ENCODE measurements around the gene RPEL1.
"Not testable (repeated sequence)": the region's sequence is repeated elsewhere in the genome, so short reads cannot be mapped to it uniquely, and the experiment has no call there.

The RPEL1 gene

DNA sequence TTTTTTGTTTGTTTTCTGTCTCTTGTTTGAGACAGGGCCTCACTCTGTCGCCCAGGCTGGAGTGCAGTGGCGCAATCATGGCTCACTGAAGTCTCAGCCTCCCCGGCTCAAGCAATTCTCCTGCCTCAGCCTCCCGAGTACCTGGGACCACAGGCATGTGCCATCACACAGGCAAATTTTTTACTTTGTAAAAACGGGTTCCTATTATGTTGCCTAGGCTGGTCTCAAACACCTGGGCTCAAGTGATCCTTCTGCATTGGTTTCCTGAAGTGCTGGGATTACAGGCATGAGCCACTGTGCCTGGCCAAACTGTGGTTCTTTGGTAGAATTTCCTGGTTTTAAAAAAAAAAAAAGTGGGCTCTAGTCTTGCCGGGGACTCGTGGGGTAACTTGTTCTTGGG, at the start of gene RPEL1:
Gene RPEL1, plus strand, starts transcription at position 301 of the 400 bp plus-strand sequence. CDS start 110 bp downstream, outside the sequence.
- in situ Hi-C loops (cut with HindIII; ENCODE audit: low sequenced_read_pairs), result not testable (repeated sequence)

DNA sequence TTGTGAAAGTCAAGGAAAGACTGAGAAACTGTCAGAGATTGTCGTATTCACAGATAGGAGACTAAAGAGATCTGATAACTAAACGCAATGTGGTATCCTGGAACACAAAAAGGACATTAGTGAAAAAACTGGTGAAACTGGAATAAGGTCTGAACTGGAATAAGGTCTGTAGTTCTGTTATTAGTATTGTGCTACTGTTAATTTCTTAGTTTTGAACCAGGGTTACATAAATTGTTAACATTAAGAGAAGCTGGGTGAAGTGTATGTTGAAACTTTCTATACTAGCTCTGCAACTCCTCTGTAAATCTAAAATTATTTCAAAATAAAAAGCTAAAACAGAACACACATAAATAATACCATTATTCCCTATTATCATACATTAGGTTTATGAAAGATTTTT, 49.2 kb upstream of the RPEL1 start:
- in situ Hi-C loops (cut with HindIII; ENCODE audit: low sequenced_read_pairs), result no loop called here

DNA sequence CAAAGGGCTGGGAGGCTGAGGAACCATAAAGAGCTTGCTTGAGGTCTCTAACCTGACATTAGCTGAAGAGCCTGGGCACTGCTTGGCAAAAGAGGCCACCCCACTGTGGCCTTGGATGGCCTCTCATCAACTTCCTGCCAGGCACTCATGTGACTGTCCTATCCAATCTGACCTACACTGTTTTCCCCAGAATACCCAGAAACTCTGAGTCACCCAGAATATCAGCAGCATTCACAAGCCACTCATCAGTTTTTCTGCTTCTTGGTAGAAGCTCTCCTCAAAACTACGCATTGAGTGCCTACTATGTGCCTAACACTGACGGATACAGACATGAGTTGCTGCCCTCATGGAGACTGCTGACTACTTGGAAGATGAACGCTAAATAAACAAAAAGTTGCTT, 48.5 kb upstream of the RPEL1 start:
- in situ Hi-C loops (cut with HindIII; ENCODE audit: low sequenced_read_pairs), result no loop called here

DNA sequence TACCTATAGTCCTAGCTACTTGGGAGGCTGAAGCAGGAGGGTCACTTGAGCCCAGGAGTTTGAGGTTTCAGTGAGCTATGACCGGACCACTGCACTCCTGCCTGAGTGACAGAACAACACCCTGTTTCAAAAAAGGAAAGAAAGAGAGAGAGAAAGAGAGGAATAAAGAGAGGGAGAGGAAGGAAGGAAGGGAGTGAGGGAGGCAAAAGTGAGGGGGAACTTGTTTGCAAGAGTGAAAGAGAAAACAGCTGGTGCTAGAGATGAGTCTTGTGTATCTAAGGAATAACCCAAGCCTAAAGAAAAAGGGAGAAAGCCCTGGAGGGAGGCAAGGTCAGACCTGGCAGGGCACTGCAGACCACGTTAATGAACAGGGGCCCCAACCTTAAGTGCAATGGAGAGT, 47.8 kb upstream of the RPEL1 start:
- in situ Hi-C loops (cut with HindIII; ENCODE audit: low sequenced_read_pairs), result no loop called here

DNA sequence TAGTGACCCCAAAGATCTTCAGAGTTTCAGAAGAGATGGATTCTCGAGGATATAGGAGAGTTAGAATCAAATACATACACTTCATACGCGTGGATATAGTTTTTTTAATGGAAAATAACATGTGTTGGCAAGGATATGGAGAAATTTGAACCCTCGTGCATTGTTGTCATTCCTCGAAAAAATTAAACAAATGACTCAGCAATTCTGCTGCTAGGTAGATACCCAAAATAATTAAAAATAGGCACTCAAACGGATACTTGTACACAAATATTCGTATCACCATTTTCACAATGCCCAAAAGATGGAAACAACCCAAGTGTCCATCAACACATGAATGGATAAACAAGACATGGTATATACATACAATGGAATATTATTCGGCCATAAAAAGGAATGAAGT, 47.0 kb upstream of the RPEL1 start:
- in situ Hi-C loops (cut with HindIII; ENCODE audit: low sequenced_read_pairs), result no loop called here

DNA sequence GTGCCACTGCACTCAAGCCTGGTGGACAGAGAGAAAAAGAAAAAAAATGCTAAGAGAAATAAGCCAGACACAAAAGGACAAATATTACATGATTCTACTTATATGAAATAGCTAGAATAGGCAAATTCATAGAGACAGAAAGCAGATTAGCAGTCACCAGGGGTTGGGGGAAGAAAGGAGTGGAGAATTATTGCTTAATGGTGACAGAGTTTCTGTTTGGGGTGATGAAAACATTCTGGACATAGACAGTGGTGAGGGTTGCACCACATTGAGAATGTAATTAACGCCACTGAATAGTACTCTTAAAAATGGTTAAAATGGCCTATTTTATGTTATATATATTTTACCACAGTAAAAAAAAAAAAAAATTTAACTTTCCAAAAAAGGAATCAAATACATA, 46.2 kb upstream of the RPEL1 start:
- in situ Hi-C loops (cut with HindIII; ENCODE audit: low sequenced_read_pairs), result no loop called here

DNA sequence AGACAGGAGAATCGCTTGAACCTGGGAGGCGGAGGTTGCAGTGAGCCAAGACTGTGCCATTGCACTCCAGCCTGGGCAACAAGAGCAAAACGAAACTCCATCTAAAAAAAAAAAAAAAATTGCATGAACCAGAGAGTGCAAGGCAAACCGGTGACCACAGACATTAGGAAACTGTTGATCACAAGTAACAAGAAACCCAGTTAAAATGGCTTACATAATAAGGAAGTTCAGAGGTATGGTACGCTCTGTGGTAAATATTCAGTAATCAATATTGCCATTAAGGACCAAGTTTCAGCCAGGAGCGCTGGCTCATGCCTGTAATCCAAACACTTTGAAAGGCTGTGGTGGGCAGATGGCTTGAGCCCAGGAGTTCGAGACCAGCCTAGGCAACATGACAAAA, 43.4 kb upstream of the RPEL1 start:
- in situ Hi-C loops (cut with HindIII; ENCODE audit: low sequenced_read_pairs), result no loop called here

DNA sequence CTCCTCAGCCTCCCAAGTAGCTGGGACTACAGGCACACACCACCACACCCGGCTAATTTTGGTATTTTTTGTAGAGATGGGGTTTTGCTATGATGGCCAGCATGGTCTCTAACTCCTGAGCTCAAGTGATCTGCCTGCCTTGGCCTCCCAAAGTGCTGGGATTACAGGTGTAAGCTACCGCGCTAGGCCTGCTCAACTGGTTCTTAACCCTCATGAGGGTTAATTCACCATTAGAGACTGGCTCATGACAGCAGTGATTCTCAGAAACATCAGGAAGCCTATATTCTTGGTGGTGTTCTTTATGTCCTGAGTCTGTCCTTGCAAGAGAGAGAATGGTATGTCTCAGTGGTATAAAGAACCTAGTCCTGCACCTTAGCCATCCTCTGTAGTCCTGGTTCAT, 42.2 kb upstream of the RPEL1 start:
- in situ Hi-C loops (cut with HindIII; ENCODE audit: low sequenced_read_pairs), result no loop called here

DNA sequence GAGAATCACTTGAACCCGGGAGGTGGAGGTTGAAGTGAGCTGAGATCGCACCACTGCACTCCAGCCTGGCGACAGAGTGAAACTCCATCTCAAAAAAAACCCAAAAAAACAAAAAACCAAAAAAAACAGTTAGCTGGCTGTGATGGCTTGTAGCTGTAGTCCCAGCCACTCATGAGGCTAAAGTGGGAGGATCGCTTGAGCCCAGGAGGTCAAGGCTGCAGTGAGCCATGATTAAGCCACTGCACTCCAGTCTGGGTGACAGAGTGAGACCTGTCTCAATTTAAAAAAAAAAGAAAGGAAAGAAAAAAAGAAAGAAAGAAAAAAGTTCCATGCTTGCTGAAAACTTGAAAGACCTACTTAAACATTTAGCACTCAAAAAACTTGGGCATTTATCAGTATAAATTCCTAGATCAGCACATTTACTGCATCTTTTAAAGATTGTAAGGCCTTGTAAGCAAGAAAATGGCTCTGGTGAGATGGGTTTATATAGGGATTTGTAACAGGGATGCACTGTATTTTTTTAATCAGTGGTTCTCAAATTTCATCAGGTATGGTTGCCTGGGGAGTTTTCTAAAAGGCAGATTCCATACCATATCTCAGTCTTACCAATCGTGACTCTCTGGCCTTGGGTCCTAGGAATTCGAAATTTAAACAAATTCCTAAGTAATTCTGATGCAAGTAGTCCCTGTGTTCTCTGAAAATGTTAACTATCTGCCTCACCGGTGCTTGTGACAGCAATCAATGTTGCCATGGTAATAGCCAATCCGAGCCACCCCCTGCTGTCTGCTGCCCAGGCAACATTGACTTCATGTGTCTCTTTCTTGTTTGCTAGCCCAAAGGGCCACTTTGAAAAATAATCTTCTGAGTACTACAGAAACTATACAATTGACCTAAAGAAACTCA, 41.1 kb upstream of the RPEL1 start:
- in situ Hi-C loops (cut with HindIII; ENCODE audit: low sequenced_read_pairs), result no loop called here

DNA sequence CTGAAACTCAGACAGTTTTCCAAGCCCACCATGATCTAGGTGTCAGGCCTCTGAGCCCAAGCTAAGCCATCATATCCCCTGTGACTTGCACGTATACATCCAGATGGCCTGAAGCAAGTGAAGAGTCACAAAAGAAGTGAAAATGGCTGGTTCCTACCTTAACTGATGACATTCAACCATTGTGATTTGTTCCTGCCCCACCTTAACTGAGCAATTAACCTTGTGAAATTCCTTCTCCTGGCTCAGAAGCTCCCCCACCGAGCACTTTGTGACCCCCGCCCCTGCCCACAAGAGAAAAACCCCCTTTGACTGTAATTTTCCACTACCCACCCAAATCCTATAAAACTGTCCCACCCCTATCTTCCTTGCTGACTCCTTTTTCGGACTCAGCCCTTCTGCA, 40.3 kb upstream of the RPEL1 start:
- in situ Hi-C loops (cut with HindIII; ENCODE audit: low sequenced_read_pairs), result not testable (repeated sequence)

DNA sequence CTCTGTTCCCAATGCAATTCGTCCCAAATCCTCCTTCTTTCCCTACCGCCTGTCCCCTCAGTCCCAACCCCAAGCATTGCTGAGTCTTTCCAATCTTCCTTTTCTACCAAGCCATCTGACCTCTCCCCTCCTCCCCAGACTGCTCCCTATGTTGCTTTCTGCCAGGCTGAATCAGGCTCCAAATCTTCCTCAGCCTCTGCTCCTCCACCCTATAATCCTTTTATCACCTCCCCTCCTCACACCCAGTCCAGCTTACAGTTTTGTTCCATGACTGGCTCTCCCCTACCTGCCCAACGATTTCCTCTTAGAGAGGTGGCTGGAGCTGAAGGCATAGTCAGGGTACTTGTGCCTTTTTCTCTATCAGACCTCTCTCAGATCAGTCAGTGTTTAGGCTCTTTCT, 39.0 kb upstream of the RPEL1 start:
- in situ Hi-C loops (cut with HindIII; ENCODE audit: low sequenced_read_pairs), result not testable (repeated sequence)

DNA sequence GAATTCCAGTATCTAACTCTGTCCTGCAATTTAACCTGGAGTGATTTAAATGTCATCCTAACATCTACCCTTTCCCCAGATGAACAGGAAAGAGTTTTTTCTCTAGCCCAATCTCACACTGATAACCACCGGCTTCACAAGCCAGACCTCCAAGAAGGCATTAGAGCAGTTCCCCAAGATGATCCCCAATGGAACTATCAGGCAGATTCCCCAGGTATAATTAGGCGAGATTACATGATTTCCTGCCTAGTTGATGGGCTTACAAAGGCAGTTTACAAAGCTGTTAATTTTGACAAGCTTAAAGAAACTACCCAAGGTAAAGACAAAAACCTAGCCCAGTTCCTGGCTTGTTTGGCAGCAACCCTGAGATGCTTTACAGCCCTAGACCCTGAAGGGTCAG, 38.5 kb upstream of the RPEL1 start:
- in situ Hi-C loops (cut with HindIII; ENCODE audit: low sequenced_read_pairs), result no loop called here

DNA sequence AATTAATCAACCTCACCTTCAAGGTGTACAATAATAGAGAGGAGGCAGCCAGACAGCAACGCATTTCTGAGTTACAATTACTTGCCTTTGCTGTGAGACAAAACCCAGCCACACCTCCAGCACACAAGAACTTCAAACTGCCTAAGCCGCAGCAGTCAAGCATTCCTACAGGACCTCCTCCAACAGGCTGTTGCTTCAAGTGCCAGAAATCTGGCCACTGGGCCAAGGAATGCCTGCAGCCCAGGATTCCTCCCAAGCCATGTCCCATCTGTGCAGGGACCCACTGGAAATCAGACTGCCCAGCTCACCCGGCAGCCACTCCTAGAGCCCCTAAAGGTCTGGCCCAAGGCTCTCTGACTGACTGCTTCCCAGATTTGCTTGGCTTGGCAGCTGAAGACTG, 38.0 kb upstream of the RPEL1 start:
- in situ Hi-C loops (cut with HindIII; ENCODE audit: low sequenced_read_pairs), result not testable (repeated sequence)

DNA sequence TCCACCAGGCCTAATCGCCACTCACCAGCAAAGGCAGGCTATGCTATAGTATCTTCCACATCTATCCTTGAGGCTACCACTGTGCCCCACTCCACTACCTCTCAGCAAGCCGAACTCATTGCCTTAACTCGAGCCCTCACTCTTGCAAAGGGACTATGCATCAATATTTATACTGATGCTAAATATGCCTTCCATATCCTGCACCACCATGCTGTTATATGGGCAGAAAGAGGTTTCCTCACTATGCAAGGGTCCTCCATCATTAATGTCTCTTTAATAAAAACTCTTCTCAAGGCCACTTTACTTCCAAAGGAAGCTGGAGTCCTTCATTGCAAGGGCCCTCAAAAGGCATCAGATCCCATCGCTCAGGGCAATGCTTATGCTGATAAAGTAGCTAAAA, 35.4 kb upstream of the RPEL1 start:
- in situ Hi-C loops (cut with HindIII; ENCODE audit: low sequenced_read_pairs), result not testable (repeated sequence)

DNA sequence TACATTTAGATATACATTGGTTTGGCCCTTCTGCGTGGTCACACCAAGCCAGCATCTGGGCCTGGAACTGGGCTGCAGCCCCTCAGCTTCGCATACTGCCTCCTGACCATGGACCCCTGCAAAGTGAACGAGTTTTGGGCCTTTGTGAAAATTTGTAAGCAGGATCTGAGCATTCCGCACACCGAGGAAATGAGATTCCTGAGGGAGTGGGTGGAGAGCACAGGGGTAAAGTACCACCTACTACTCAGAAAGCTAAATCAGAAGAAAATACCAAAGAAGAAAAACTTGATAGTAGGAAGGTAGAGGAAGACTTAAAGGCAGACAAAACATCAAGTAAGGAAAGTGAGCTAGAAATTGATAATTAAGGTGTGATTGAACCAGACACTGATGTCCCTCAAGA, 30.1 kb upstream of the RPEL1 start:
- in situ Hi-C loops (cut with HindIII; ENCODE audit: low sequenced_read_pairs), result no loop called here

DNA sequence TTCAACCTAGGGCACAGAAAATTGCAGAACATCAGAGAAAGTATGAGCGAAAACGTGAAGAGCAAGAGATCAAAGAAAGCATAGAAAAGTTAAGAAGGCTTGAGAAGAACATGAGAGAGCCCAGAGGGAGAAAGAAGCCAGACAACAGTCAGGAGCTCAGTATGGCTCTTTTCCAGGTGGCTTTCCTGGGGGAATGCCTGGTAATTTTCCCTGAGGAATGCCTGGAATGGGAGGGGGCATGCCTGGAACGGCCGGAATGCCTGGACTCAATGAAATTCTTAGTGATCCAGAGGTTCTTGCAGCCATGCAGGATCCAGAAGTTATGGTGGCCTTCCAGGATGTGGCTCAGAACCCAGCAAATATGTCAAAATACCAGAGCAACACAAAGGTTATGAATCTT, 29.3 kb upstream of the RPEL1 start:
- in situ Hi-C loops (cut with HindIII; ENCODE audit: low sequenced_read_pairs), result not testable (repeated sequence)

DNA sequence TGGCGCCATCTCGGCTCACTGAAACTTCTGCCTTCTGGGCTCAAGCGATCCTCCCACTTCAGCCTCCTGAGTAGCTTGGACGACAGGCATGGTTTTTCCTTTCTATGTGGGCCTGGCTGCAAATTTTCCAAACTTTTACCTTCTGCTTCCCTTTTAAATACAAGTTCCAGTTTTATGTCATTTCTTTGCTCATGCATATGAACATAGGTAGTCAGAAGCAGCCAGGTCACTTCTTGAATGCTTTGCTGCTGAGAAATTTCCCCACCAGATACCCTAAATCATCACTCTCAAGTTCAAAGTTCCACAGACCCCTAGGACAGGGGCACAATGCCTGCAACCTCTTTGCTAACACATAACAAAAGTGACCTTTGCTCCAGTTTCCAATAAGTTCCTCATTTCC, 21.6 kb upstream of the RPEL1 start:
- in situ Hi-C loops (cut with HindIII; ENCODE audit: low sequenced_read_pairs), result no loop called here

DNA sequence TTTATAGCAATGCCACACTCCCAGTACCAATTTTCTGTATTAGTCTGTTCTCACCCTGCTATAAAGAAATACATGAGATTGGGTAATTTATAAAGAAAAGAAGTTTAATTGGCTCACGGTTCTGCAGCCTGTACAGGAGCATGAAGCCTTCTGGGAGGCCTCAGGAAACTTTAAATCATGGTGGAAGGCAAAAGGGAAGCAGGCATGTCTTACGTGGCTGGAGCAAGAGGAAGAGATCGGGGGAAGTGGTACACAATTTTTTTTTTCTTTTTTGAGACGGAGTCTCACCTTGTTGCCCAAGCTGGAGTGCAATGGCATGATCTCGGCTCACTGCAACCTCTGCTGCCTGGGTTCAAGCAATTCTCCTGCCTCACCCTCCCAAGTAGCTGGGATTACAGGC, 21.0 kb upstream of the RPEL1 start:
- in situ Hi-C loops (cut with HindIII; ENCODE audit: low sequenced_read_pairs), result not testable (repeated sequence)

DNA sequence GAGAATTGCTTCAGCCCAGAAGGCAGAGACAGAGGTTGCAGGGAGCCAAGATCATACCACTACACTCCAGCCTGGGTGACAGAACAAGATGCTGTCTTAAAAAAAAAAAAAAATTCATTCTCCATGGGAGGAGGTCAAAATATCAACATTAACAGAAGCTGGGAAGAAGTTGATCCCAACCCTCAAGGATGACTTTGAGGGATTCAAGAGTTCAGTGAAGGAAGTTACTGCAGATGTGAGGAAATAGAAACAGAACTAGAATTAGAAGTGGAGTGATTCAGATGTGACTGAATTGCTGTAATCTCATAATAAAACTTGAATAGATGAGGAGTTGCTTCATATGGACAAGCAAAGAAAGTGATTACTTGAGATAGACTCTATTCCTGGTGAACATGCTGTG, 19.7 kb upstream of the RPEL1 start:
- in situ Hi-C loops (cut with HindIII; ENCODE audit: low sequenced_read_pairs), result no loop called here

DNA sequence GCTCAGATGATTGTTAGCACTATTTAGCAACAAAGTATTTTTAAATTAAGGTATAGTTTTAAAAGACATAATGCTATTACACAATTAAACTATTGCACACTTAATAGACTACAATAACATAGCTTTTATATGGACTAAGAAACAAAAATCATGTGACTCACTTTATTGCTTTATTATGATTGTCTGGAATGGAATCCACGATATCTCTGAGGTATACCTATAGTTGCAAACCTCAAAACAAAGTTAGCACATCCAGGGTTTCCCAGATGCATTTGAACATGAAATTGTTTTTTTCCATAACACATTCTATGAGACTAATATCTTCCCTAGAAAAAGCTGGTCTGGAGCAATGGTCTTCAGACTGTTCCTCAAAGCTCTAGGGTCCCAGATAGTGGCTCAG, 18.3 kb upstream of the RPEL1 start:
- in situ Hi-C loops (cut with HindIII; ENCODE audit: low sequenced_read_pairs), result no loop called here

DNA sequence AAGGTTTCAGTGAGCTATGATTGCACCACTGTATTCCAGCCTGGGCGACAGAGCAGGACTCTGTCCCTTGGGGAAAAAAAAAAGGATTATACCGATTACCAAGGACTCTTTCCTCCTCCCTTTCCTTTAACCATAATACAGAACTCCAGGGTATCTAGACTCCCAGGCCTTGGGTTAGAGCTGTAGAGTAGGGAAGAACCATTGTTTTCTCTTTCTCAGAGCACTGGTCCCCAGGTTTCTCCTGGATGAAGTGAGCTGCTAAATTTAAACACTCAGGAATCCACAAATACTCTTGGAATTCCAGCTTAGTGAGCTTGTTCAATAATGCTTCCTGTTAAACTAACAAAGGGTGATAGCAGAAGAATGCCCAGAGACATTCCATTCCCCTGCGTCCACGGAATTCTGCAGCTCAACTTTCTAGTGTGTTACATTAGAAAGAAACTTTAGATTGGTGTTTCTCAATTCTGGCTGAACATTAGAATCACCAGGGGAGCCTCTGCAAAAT, 14.6 kb upstream of the RPEL1 start:
- in situ Hi-C loops (cut with HindIII; ENCODE audit: low sequenced_read_pairs), result no loop called here

DNA sequence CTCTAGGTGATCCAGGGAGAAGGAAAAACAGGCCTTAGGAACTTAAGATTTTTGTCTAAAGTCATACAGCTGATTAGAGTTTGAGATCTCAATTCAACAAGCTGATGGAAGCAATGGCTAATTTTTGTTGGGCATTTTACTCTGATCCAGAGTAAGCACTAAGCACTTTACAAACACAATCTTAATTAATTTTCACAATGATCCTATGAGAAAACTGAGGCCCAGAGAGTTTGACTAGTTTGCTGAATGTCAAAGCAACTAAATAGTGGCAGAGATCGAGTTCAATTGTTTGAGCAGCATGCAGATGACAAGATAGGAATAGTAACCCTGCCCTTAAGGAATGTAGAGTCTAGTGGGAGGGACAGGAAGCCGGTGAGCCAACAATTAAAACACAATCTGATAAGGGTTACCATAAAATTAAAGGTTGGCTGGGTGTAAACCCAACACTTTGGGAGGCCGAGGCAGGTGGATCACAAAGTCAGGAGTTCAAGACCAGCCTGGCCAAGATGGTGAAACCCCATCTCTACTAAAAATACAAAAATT, 13.5 kb upstream of the RPEL1 start:
- in situ Hi-C loops (cut with HindIII; ENCODE audit: low sequenced_read_pairs), result no loop called here
